ENCODE data around the gene EFCAB14. TPM values are rescaled to one million over a fixed set of nuclear protein-coding genes. Genes with fewer than 3 reads are reported as not detected.
"Not testable (repeated sequence)": the region's sequence is repeated elsewhere in the genome, so short reads cannot be mapped to it uniquely, and the experiment has no call there.

The EFCAB14 gene
- polyA plus RNA-seq, 4 donors: 86.8 to 114 (median 99.6) TPM

DNA sequence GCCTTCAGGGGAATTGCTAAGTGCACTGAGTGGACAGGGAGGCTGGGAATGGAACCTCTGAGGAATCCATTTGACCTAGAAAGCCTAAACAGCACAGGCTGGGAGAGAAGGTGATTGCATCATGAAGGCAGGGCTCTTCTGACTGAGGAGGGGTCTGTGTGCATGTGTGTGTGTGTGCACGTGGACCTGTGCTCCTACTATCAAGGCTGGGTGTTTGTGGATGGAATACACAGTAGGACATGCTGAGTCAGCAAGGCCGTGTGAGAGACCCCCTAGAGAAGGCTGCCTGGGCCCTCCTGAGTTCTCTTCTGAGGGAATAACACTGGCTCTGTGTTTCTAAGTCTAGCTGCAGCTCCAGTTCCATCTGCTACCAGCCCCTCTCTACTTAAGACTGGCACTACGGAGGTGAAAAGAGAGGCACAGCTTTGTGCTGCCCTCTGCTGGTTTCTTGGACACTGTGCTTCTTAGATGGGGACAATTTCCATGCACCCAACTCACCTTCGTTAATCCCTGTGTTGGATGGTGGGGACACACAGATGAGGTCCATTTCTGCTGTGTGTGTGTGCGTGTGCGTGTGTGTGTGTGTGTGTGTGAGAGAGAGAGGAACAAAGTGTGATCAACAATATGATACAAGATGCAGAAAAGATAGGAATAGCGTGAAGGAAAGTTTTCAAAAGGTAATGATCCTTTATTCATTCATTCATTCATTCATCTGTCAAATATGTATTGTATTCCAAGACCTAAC is 6.2 kb upstream of the EFCAB14 start:
- peak; percentile 44 to 61 (median 54) for DNase-seq (ENCODE audit: low read depth in 4 of 4, low spot score in 3 of 4)

DNA sequence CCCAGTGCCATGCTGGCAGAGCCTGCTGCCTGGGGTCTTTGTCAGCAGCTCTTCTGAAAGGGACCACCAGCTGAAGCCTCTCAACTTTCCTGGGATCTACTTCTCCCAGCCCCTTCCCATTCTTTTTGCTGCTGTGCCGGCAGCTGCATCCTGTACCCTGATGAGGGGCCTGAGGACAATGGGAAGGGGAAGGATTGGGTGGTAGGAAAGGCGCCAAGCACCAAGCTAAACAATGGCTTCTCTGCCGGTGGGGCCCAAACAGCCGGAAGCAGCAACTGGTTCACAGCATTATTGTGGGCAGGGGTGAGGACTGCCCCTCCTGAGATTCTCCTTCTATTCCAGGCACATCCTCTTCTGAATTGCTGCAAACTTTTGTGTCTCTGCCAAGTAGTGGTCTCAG is 5.0 kb upstream of the EFCAB14 start:
- no peak for DNase-seq (ENCODE audit: low read depth in 4 of 4, low spot score in 3 of 4)

DNA sequence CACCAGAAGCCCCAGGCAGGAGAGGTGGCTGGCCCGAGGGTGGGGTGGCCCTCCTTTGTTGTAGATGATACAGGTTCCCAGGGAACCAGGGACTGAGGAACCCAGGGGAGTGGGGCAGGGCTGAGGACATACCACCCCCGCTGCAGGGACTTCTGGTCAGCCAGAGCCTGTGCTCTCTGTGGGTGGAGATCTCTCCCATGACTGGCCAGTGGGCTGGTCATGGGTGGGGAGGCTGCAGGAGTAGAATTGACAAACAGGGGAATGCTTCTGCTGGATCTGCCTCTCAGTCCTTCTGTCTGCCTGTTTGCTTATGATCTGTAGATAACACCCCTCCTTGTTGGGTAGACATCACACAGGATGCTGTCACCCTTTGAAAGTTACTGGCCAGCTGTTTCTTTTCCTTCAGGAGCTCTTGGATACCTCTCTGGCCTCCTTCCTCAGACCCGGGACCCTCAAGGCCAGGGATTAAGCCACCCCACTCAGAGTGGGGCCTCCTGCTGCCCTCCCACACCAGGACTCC is 2.8 kb upstream of the EFCAB14 start:
- DNase-seq (ENCODE audit: low read depth in 4 of 4, low spot score in 3 of 4): no peak

- no peak for DNase-seq (ENCODE audit: low read depth in 4 of 4, low spot score in 3 of 4)
These were observed 2.3 kb upstream of the EFCAB14 start for GRCh38 chr1:46721204-46721603.

- not testable (repeated sequence) for DNase-seq (ENCODE audit: low read depth in 4 of 4, low spot score in 3 of 4)
These were observed 1.4 kb upstream of the EFCAB14 start for GRCh38 chr1:46720319-46720718.

- DNase-seq (ENCODE audit: low read depth in 4 of 4, low spot score in 3 of 4): no peak
These were observed 775 bp upstream of the EFCAB14 start for GRCh38 chr1:46719689-46720088.

DNA sequence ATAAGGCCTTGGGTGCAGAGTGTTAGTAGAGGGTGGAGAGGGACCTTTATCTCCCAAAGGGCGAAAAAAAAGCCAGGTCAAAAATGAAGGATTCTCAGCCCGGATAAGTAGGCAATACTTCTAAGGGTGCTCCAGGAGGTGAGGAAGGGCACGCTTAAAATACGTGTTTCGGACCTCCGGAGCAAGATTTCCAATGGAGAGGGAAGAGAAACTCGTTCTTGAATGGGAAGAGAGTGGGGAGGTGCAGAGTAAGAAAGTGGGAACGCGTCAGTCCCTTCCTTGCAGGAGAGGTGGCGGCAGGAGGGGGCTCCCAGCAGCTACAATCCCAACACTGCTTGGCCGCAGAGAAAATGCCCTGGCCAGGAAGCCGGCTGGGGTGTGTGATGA is 581 bp downstream of the EFCAB14 start:
- no peak for DNase-seq (ENCODE audit: low read depth in 4 of 4, low spot score in 3 of 4)

DNA sequence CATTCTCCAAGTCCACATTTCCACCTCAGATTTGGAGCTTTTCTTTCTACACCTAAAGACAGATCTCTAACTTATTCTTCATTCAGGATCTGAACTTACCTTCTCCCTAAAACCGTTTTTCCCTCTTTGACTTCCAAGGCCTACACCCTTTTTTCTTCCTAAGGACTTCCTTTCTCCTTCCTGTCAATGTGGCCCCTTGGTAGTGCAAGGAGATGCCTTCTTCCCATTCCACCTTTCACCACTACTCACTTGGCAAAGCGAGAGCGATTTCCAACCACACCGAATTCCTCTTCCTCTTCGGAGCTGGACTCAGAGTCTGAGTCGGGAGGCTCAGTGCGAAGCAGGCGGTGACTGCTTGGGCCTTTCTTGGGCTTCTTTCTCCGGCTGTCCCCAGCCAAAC is 1.3 kb downstream of the EFCAB14 start:
- no peak for DNase-seq (ENCODE audit: low read depth in 4 of 4, low spot score in 3 of 4)

DNA sequence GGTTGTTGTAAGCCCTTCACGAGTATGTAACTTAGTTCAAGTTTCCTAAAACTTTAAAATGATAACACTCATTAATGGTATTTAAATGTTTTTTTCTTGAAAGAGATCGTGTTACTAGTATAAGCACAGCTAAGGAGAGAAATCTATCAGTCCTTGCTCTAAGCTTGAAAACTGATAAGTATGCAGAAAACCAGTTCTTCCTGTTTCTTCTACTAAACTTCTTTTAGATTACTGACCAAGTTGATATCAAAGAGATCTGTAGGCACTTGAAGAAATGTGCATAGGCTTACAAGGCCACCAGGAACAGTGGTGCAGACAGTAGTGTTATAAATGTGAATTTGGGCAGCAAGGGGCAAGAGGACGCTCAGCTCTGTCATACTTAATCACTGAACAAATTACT is 3.9 kb downstream of the EFCAB14 start:
- no peak for DNase-seq (ENCODE audit: low read depth in 4 of 4, low spot score in 3 of 4)

DNA sequence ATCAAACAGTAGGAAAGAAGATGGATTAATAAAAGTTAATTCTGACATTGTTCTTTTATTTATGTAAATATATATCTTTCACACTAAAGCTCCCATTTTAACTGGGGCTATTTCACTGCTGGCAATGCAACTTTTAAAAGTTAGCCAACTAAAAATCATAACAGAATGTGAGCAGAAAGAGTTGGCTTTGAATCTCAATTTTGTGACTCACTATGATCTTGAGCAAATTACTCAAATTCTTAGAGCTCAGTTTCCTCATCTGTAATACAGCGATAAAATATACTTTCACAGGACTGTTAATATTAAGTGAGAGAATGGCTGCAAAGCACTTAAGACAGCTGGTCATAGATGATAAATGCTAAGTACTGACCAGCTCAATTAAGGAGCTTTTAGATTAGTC is 10.8 kb downstream of the EFCAB14 start:
- DNase-seq (ENCODE audit: low read depth in 4 of 4, low spot score in 3 of 4): no peak

- DNase-seq (ENCODE audit: low read depth in 4 of 4, low spot score in 3 of 4): no peak
These were observed 13.5 kb downstream of the EFCAB14 start for GRCh38 chr1:46705408-46705807.

- DNase-seq (ENCODE audit: low read depth in 4 of 4, low spot score in 3 of 4): no peak
These were observed 14.8 kb downstream of the EFCAB14 start for GRCh38 chr1:46703927-46704641.

DNA sequence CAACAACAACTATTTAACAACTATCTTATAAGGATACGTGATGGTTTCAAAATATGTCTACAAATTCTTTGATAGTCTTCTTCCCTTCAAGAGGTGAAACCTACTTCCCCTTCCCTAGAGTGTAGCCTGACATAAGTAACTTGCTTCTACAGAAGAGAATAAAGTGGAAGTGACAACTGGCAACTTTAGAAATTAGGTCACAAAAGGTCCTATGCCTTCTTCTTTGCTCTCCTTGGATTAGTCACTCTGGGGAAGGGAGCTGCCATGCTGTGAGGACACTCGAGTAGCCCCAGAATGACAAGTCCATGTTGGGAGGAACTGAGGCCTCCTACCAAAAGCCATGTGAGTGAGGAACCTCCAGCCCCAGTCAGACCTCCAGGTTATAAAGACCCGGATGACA is 19.2 kb downstream of the EFCAB14 start:
- no peak for DNase-seq (ENCODE audit: low read depth in 4 of 4, low spot score in 3 of 4)

- no peak for DNase-seq (ENCODE audit: low read depth in 4 of 4, low spot score in 3 of 4)
These were observed 21.9 kb downstream of the EFCAB14 start for GRCh38 chr1:46697053-46697452.

- not testable (repeated sequence) for DNase-seq (ENCODE audit: low read depth in 4 of 4, low spot score in 3 of 4)
These were observed 24.2 kb downstream of the EFCAB14 start for GRCh38 chr1:46694676-46695075.

GRCh38 chr1:46692811-46693770 is 25.8 kb downstream of the EFCAB14 start:
- no peak for DNase-seq (ENCODE audit: low read depth in 4 of 4, low spot score in 3 of 4)

DNA sequence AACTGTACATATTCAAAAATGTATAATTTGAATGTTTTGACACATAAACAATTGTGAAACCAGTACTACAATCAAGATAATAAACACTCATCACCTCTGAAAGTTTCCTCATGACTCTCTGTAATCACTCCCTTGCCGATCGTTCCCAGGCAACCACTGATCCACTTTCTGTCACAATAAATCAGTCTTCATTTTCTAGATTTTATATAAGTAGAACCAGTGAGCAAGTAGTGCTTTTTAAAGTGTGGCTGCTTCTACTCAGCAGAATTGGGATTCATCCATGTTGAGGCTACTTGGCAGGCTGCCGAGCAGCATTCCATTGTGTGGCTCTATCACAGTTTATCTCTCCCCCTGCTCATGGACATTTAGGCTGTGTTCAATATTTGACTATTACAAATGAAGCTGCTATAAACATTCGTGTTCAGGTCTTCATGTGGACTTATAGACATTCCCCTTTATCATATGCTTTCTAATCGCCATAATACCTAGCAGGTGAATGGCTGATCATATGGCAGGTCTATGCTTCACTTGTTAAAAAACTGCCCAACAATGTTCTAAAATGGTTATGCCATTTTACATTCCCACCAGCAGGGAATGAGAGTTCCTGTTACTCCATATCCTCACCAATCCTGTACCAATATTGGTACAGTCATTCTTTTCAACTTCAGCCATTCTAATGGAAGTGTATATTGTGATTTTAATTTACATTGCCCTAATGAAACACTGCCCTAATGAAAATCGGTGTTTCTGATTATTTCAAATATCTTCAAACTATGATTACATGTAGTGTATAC is 26.7 kb downstream of the EFCAB14 start:
- DNase-seq (ENCODE audit: low read depth in 4 of 4, low spot score in 3 of 4): no peak

DNA sequence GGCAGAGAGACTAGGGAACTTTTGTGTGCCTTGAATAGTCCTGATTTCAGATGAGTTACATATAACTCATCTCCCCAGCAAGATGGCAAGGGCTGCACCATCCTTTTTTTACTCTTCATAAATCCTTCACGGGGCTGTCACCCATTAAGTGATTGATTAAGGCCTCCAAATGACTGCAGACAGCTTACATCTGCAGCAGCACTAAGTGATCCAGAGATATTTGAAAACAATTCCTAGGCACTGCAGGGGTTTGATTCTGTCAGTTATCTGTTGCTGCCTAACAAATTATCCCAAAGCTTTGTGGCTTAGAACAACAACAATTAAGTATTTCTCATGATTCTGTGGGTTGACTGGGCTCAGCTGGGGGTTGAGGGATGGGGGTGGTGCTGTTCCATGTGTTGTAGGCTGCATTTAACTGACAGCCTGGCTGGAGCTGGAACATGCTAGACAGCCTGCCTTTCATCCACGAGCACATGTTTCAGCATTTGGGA is 27.9 kb downstream of the EFCAB14 start:
- DNase-seq (ENCODE audit: low read depth in 4 of 4, low spot score in 3 of 4): no peak

GRCh38 chr1:46689897-46690296 is 29.0 kb downstream of the EFCAB14 start:
- DNase-seq (ENCODE audit: low read depth in 4 of 4, low spot score in 3 of 4): no peak

GRCh38 chr1:46689356-46689755 is 29.6 kb downstream of the EFCAB14 start:
- no peak for DNase-seq (ENCODE audit: low read depth in 4 of 4, low spot score in 3 of 4)

Measured in left renal pelvis (tissue), 4 donors.